AG09309 (cell line): ENCODE data around the gene STIP1.
A peak's percentile ranks its signal among the peaks of the same experiment; 100 is the strongest.

Source experiments
- DNase-seq: peaks from one replicate; pipeline ENCODE4 v3.0.0-alpha.2; 2010; ENCODE audit warnings: low read depth
- H3K4me3 ChIP-seq: 2 replicates; pipeline ENCODE4 v1.5.1; 2011; ENCODE audit warnings: mild to moderate bottlenecking, low read depth, low read length, moderate library complexity; ENCODE audit not compliant: control insufficient read depth
- CTCF ChIP-seq: IDR thresholded peaks from 2 replicates; pipeline ENCODE4 v1.5.1; 2011; ENCODE audit warnings: mild to moderate bottlenecking, low read depth, low read length, inconsistent platforms; ENCODE audit not compliant: insufficient read depth, control insufficient read depth; ENCODE audit errors: missing control alignments

The STIP1 gene

GRCh38 chr11:64241241-64241490, 55.2 kb downstream of the STIP1 start:
- H3K4me3 ChIP-seq: peak overlapping the region; percentile 75
- no peak for TF ChIP-seq CTCF
- peak; percentile 96 for DNase-seq

DNA sequence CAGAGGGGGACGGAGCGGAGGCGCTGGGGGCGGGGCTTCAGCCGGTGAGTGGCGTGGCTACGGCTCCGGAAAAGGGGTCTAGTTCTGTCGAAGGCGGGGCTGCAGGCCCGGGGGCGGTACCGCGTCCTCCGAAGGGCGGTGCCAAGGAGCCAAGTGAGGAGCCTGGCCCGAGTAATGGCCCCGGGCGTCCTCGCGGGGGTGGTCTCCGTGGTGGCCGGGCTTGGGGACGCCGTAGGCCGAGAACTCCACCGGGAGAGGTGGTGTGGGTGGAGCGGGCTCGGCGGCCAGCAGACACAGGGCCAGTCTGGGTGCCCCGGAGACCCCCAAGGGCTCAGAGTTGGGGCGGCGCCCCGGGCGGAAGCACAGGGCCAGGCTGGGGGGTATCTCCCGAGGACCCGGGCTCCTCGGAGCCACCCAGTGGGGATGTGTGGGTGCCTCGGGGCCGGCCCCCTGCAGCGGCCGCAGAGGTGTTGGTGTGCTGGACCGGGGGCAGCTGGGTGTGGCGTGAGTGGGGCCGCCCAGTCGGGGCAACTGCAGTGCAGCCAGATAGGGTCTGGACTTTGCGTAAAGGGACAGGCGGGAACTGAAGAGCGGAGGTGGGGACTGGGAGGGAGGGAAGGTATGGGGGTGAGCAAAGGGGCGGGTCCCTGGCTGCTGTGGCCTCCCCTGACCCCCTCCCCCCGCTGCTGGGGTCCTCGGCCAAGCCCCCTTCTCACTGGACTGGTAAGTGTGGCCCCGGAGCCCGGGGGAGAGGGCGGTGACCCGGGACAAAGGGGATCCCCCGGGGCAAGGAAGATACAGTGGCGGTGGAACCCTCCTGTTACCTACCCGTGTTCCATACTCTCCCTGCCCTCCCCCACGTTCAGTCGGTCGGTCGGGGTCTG, 55.8 kb downstream of the STIP1 start:
- TF ChIP-seq CTCF: no peak
- H3K4me3 ChIP-seq: peak overlapping the region; percentile 84
- no peak for DNase-seq

- DNase-seq: no peak
- peak overlapping the region; percentile 2; the same call in 1 of the 2 replicates for H3K4me3 ChIP-seq
These were observed 57.4 kb downstream of the STIP1 start for GRCh38 chr11:64243236-64243854.

DNA sequence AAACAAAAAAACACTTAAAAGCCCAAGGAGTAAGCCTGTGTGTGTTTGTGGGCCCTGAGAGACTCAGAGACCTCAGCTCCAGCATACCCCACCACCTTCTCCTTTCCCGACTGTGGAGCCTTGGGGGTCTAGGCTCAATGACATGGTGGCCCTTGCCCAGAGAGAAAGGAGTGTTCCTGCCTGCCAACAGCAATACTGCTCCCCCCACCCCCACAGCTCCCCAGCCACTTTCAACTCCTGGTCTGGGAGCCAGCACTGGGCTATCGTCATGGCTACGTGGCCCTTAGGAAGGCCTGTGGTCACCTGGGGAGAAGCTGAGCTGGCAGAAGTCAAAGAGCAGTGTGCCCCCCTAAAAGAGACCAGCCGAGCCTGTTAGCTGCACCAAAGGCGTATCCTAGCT, 58.1 kb downstream of the STIP1 start:
- H3K4me3 ChIP-seq: no peak overlapping the region
- no peak for DNase-seq
- no peak for TF ChIP-seq CTCF

More at GRCh38 chr11:64243236-64243854, 57.4 kb downstream of the STIP1 start:
- TF ChIP-seq CTCF: no peak

GRCh38 chr11:64244966-64245365, 59.0 kb downstream of the STIP1 start:
- DNase-seq: no peak
- H3K4me3 ChIP-seq: peak overlapping the region; percentile 95
- TF ChIP-seq CTCF: no peak

DNA sequence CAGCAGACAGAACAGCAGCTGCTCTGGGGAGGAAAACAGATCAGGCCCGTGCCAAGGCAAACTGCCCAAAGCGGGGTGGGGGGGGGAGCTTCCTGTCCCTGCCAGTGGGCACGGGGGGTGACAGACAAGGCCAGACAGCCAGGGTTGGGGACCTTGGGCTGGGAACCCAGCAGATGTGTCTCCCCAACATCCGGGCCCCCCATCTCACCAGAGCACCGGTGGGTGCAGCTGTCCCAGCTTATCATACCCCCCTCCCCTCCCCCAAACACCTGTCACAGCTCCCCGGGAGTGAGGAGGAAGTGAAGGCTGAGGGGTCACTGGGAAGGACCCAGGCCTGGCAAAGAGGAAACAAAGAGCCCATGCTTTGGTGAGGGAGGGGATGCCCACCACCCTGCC, 59.4 kb downstream of the STIP1 start:
- DNase-seq: no peak
- TF ChIP-seq CTCF: no peak
- H3K4me3 ChIP-seq: peak overlapping the region; percentile 95
